Activated T-cell treated with anti-CD3 and anti-CD28 coated beads for 48 hours (primary cell): Measurements from ENCODE around the gene DRC7.

Experiments used
- DNase-seq: peaks from one replicate; pipeline ENCODE4 v3.0.0-alpha.2; 2020; ENCODE audit warnings: low read depth

DRC7 gene

GRCh38 chr16:57752203-57752580 lies 57.6 kb downstream of the DRC7 start:
- DNase-seq = no peak

GRCh38 chr16:57752581-57753447 lies 58.2 kb downstream of the DRC7 start:
- no peak for DNase-seq

DNA sequence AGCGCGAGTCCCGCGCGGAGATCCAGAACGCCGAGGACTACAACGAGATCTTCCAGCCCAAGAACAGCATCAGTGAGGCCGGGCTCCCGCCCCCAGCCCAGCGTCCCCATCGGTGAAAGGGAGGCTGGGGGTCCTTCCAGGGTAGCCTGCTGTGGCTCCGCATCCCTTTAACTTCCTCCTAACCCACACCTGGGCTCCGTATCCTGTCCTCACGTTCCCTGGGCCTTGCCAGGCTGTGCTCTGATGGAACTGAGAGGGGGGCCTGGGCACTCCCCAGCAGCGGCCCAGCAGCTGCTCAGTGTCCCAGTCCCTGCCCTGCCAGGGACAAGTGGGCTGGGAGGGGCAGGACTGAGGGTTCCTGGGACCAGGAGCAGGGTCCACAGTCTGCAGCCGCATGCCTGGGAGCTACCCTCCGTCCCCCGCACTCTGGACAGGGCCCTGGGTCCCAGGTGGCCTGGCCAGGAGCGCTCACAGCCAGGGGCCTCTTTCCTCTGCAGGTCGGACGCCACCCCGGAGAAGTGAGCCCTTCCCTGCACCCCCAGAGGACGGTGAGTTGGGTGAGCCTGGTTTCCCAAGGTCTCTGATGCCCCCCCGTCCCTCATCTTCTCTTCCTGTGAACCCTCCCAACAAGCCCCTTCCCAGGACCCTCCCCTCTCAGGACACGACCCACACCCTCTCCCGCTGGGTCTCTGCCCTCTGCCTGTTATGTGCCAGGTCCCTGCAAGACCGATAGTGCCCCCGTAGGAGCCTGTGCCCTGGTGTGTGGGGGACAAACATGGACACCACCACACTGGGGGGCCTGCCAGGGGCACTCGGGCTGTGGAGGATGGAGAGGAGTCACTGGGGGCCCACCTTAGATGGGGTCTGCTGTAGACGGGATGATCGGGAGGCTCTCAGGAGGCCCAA lies 59.1 kb downstream of the DRC7 start:
- no peak for DNase-seq

- no peak for DNase-seq
Measured at GRCh38 chr16:57754354-57755060, 59.9 kb downstream of the DRC7 start.

GRCh38 chr16:57755061-57755684 lies 60.6 kb downstream of the DRC7 start:
- no peak for DNase-seq

- no peak for DNase-seq
Measured at GRCh38 chr16:57755726-57756423, 61.3 kb downstream of the DRC7 start.

DNA sequence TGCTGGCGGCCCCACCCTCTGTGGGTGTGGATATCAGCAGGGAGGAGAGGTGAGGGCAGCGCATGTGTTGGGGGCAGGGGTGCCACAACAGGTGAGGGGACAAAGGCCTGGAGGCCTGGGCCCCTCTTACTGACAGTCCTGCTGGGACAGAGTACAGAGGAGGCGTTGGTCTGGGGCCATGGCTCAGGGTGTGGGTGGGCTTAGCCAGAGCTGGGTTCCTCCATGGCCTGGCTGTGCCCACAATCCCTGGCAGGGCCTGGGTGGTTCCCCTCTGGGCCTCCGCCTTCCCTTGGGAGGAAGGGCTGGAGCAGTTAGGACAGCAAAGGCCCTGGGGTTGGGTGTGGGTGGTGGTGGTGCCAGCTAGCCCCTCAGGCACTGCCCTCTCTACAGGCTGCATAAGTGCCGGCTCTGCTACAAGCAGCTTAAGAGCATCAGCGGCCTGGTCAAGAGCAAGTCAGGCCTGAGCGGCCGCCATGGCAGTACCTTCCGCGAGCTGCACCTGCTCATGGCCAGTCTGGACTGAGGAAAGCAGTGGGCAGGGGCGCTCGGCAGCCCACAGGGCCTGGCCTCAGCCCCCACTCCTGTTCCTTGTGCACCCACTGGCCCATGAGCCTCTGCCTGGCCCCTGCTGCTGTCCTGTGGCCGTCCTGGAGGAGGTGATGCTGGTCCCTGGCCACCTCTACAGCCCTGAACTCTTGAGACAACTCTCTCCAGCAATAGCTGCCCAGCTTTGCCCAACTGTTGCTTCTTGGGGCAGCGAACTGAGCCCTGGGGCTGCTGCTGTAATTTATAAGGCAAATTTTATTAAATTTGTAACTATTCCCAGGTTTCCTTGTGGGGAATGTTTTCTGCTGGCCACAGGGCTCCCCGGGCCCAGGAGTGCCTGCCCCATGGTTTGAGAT lies 62.1 kb downstream of the DRC7 start:
- DNase-seq = no peak

DNA sequence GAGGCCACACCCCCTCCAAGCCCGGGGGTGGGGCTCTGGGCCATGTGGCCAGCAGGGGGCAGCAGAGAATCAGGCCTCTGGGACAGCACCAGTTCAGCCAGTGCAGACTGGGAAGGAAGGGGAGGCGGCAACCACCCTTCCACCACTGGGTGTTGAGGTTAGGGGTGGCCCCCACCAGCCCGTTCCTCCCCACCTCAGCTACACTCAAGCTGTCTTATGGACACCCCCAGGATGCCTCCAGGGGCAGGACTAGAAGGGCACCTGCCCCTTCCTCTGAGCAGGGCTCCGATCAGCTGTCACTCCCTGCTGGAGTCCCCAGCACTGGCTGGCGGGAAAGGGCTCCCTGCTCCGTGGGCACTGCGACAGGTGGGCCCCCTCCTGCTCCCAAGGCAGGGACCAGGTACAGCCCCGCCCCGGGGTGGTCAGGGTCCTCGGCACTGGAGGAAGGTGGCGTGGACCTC lies 62.8 kb downstream of the DRC7 start:
- DNase-seq = peak; percentile 83

DNA sequence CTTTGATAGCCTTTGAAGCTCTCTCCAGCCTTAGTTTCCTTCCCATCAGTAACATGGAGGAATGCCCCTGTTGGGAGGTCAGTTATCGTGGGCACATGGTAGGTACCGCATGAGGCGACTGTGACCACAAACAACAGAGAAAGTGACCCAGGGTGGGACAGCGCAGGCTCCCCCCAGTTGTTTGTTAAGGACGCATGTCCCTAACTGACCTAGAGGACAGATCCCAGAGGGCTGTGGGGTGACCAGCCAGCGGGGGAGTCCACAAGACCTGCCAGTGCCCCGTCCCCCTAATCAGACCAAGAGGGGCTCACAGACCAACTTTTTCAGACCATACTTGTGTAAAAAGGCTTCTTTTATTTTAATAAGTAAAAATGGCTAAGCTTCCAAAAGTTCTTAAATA lies 63.3 kb downstream of the DRC7 start:
- no peak for DNase-seq

- DNase-seq = no peak
Measured at GRCh38 chr16:57758331-57759117, 63.9 kb downstream of the DRC7 start.

- no peak for DNase-seq
Measured at GRCh38 chr16:57759131-57759530, 64.5 kb downstream of the DRC7 start.

DNA sequence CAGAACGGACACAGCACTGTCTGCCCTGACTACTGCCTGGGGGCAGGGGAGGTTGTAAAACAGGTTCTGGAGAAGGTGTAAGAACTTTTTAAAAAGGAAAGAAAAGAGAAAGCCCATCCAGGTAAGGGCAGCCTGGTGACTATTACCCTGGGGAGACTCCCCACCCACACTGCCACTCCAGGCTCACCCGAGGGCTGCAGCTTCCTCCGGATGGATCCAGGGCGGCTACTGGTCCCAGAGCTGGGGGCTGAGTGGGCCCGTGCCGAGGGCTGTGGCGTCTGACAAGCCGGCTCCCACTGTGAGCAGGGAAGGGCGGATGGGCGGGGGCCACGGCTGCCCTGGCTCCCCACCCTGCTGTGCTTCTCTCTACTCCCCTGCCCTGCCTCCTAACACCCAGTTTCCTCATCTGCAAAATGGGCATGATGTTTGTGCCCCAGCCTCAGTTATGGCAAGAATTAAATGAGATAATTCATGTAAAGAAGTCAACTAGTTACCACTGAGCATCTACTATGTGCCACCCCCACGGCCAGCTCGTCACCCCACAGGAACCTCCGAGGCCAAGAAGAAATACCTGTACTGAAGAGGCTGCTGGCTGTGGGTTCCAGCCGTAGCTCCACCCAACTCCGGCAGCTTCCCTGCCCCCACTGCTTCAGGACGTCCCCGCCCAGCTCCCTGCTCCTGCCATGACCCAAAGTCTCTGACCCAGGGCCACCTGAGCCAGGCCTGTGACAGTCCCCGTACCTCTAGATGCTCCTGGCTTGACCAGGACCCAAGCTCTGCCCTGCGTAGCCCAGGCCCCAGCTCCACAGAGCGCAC lies 65.1 kb downstream of the DRC7 start:
- DNase-seq = no peak

- DNase-seq = no peak
Measured at GRCh38 chr16:57760357-57761160, 66.0 kb downstream of the DRC7 start.

GRCh38 chr16:57761301-57761700 lies 66.7 kb downstream of the DRC7 start:
- DNase-seq = no peak

GRCh38 chr16:57761957-57762356 lies 67.4 kb downstream of the DRC7 start:
- no peak for DNase-seq

GRCh38 chr16:57762365-57763040 lies 67.9 kb downstream of the DRC7 start:
- no peak for DNase-seq
